CD4-positive, alpha-beta T cell treated with Interleukin-17A for 4 hours (primary cell): Measurements from ENCODE around the gene CXCL11.
"Not testable (repeated sequence)": the region's sequence is repeated elsewhere in the genome, so short reads cannot be mapped to it uniquely, and the experiment has no call there.

Source experiments
- DNase-seq: peaks from one replicate; pipeline ENCODE4 v3.0.0-alpha.2; 2020; ENCODE audit warnings: mixed read lengths

Gene CXCL11

GRCh38 chr4:76042241-76042998 lies 6.5 kb upstream of the CXCL11 start:
- not testable (repeated sequence) for DNase-seq

DNA sequence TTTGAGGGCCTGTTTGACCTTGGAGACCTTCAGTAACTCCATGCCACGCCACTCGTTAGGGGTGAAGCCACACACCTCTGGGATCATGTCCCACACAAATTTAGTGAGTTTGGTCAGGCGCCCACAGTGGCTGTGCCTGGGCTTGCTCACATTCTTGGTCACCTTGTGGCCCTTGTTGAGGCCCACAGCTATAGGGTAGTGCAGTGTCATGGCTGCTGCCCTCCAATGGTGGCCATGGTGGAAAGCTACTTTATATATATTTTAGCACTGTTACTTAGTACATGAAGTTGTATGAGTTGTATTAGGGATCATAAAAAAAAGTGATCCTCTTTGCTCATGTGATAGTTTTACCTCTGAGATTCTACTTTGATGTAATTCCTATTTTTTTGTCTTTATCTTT lies 985 bp upstream of the CXCL11 start:
- DNase-seq, result no peak

- DNase-seq, result no peak
Observed at GRCh38 chr4:76035141-76035540, 729 bp downstream of the CXCL11 start.

GRCh38 chr4:76029300-76029699 lies 6.6 kb downstream of the CXCL11 start:
- DNase-seq, result no peak

GRCh38 chr4:76028350-76028765 lies 7.5 kb downstream of the CXCL11 start:
- DNase-seq, result no peak

DNA sequence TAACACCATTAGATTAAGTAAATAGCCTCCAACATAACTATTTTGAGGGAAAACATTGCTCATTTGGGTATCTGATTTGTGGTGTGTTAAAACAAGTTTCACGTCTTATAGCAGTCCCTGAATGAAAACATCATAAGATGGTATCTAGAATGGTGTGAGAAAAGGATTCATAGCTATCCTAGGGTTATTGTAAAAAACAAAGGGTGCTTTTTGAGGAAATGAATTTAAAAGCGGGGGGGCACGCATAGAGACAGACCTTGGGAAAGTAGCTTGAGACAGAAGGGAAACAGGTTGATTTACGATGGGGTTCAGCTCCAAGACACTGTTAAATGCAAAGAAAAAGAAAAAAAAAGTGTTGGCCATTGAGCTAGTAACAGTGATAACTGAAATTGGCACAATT lies 11.8 kb downstream of the CXCL11 start:
- DNase-seq, result no peak

DNA sequence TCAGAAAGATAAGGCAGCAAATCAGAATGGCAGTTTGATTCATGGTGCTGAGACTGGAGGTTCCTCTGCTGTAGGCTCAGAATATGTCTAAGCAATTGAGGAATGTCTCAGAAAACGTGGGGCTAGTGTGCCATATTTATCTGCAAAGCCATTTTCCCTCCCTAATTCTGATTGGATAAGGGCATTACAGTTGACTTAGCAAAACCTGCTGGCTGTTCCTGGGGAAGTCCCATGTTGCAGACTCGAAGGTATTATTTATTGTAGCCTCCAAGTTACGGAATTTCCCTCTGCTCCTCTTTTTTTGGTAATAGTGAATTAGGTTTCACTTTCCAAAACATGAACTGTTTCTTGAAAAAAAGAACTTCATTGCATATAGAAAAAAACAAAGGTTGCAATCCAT lies 12.5 kb downstream of the CXCL11 start, which contains the start of gene CXCL10:
Gene CXCL10 (minus strand): TSS at position 109 of the 400 bp plus-strand sequence. CDS start 66 bp downstream, at position 43.
- DNase-seq, result no peak

- DNase-seq, result no peak
Observed at GRCh38 chr4:76022677-76023076, 13.2 kb downstream of the CXCL11 start.

DNA sequence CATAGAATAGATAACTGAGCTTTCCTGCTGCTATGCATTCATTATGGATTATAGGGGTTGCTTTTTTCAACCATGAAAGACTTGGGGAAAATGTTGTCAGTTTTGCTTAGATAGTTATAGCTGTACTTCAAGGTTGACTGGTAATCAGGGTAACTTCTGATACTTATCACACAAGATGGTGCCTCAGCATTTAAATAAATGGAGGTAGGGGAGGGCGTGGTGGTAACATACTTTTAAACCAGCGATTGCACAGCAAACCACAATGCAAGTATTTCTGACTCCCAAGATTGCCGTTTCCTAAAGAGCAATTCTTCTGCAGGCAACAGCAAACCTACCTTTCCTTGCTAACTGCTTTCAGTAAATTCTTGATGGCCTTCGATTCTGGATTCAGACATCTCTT lies 13.8 kb downstream of the CXCL11 start:
- DNase-seq, result no peak

DNA sequence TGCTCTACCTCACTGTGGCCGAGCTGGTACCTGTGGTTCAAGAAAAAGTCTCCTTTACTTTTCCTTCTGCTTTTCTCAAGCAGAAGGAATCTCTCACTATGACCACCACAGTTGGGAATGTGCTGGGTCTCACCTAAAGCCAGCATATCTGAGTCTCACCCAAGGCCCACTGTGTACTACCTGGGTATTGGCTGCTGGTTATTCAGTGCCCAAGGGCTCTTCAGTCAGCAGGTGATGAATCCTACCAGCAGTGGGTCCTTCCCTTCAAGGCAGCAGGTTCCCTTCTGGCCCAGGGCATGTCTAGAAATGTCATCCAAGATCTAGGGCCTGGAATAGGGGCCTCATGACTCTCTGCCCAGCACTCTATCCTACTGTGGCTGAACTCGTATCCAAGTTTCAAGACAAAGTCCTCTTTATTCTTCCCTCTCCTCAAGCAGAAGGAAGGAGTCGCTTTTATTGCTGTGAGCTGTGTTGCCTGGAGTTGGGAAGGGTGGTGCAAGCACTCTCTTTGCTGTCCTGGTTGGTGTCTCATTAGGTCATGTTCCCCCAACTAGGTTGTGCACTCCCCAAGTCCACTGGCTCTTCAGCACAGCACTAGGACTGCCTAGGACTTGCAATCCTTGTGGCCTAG lies 18.7 kb downstream of the CXCL11 start:
- no peak for DNase-seq

- DNase-seq, result no peak
Observed at GRCh38 chr4:76016393-76016792, 19.5 kb downstream of the CXCL11 start.

GRCh38 chr4:76013540-76013939 lies 22.3 kb downstream of the CXCL11 start:
- DNase-seq, result no peak

- no peak for DNase-seq
Observed at GRCh38 chr4:76012388-76012801, 23.5 kb downstream of the CXCL11 start.

DNA sequence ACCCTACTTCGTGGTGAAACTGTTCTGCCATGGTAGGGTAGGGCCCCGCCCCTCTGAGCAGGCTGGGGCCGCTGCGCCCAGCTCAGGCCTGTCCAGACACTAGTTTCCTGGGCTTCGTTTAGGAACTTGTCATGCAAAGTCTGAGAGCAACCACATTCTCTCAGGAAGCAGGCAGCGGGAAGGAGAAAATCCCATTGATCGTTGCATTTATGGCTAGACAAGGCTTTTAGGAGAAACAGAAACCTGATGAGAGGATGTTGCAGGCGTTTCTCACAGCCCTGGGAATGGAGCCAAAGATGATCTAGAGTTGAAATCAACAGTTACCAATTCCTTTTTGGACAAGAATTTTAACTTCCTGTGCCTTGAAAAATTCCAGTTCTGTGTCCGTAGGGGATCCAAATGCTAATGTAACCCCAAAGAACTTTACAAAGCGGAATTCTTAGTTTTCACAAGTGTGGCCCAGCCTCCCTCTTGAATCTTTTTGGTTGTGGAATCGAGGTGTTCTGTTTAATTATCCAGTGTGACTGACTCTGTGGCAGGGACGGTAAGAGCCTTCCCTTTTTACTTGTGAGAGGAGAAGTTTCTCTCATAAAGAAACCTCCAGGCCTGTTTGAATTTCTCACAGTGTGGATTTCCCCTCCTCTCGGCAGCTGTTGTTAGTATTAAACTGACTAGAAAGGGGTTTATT lies 24.0 kb downstream of the CXCL11 start:
- no peak for DNase-seq

- no peak for DNase-seq
Observed at GRCh38 chr4:76011018-76011670, 24.7 kb downstream of the CXCL11 start.

DNA sequence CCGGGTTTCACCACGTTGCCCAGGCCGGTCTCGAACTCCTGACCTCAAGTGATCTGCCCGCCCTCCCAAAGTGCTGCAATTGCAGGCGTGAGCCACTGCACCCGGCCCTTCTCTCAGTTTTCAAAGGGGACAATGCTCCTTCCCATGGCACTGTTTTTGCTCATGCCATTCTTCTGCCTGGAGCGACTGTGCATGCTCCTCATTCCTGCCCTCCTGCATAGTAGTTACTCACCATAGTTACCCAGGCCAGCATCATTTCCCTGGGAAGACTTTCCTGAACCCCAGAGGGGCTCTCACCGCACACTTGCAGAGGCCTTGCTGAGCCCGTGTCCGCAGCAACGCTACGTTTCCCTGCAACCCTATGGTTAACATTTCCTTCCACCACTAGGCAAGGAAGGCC lies 25.3 kb downstream of the CXCL11 start:
- no peak for DNase-seq

DNA sequence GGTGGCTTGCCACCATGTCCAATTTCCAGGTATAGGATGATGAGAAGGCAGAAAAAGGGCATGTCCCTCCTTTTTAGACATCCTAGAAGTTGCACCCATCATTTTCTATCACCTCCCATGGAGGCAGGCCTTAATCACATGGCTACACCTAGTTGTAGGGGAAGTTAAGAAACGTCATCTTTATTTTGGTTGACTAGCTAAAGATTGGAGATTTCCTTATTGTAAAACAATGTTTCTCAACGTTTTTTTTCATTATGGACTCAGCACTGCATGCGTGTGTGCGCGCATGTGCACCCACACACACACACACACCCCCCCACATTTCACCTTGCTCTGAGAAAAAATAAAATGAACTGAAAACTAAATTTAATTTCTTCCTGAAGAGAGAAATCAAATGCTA lies 26.6 kb downstream of the CXCL11 start:
- no peak for DNase-seq

DNA sequence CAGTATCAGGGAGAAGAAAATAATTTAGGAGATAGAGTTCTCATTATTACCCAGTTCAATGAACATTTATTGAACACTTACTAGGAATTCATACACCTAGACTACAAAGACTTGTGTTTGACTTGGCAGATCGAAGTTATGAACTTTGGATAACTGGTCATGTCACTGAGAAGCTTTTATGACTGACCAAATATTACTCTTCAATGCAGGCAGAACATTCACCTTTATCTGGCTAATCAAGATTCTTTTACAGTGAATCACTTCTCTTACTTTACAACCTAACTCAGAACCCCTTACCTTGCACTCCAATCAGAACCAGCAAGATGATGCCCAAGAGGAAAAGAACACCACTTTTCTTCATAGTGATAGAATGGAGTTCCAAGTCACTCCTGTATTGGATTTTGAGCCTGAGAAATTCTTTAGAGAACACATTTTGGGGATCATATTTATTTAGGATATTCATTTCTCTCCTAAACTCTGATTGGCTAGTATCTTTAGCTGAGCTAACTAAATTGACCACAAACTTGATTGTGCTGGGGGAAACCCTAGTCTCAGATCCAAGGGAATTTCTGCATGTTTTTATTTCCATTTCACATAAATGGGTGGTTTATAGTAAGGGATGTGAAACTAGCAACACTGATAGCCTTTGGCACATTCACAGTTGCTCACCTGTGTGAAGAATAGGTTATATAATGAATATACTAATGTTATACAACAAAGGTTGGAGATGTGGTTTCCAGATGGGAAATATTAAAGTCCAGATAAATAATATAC lies 28.6 kb downstream of the CXCL11 start, which contains the start of gene CXCL9:
Gene CXCL9 (minus strand): TSS at position 421 of the 774 bp plus-strand sequence. CDS start 60 bp downstream, at position 361.
- DNase-seq, result no peak

- no peak for DNase-seq
Observed at GRCh38 chr4:76003620-76004019, 32.2 kb downstream of the CXCL11 start.

GRCh38 chr4:76003035-76003434 lies 32.8 kb downstream of the CXCL11 start:
- DNase-seq, result no peak

DNA sequence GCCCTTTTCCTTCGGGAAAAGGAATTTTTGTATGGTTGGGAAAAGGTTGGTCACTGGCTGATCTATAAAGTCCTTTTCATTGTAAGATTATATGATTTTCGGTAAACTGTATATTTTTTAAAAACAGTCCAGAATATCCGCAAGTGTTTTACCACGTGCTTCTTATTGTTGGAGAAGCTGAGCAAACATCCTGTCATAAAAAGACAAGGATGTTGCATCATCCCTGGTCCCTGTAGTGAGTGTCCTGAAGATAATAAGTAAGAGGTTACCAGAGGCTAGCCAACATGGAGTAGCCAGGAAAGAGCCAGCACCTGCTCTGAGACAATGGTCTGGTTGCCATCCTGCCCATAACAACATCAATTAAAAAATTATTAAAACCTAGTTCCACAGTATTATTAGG lies 33.7 kb downstream of the CXCL11 start:
- DNase-seq, result no peak

DNA sequence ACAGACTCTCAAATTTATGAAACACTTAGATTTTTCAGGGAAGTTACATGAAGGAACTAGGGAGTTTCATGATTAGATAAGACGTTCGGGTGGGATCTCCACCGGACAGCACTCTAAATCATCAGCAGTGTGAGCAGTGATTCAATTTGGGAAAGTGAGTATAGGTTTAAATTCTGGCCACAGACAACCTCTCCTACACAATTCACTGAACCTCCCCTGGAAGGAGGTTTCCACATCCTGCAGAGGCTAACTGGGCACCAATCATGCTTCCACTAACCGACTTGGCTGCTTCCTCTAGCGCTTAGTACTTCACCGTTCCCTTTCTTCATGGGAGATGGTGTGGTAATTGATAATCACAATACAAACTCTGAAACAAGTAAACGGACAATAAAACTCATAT lies 34.2 kb downstream of the CXCL11 start:
- DNase-seq, result no peak
